Natural killer cell treated with Interleukin-12 subunit alpha and Interleukin-12 subunit beta and Interleukin-15 and Interleukin-18, amount 100 ng/mL, for 72 hours (primary cell): ENCODE results near the gene YY2. TPM values are rescaled to one million over a fixed set of nuclear protein-coding genes. Genes with fewer than 3 reads are reported as not detected.
"Not testable (repeated sequence)": the region's sequence is repeated elsewhere in the genome, so short reads cannot be mapped to it uniquely, and the experiment has no call there.

Experiments
- ATAC-seq, 2 donors: fragments of 150-1000 bp; cut with Tn5 transposase in 1 of 2; sonication (Bioruptor Pico), chemical (Tn5 transposase) in 1 of 2; 2 replicates each; pipeline ENCODE4 v1.10.0; 2021
- DNase-seq: peaks from one replicate; pipeline ENCODE4 v3.0.0; 2022; ENCODE audit warnings: low spot score
- H3K27ac Mint-ChIP-seq, 2 donors: 1 replicate in 1 of 2; 2 replicates in 1 of 2; pipeline ENCODE4 v1.8.0; 2022; ENCODE audit warnings: mixed read lengths in 2 of 2, mild to moderate bottlenecking in 1 of 2, moderate library complexity in 1 of 2
- H3K27me3 Mint-ChIP-seq, 2 donors: 1 replicate in 1 of 2; 2 replicates in 1 of 2; pipeline ENCODE4 v1.8.0; 2022; ENCODE audit warnings: mixed read lengths in 2 of 2
- H3K36me3 Mint-ChIP-seq: one replicate; pipeline ENCODE4 v1.8.0; 2022; ENCODE audit warnings: mixed read lengths
- H3K4me1 Mint-ChIP-seq, 2 donors: 1 replicate in 1 of 2; 2 replicates in 1 of 2; pipeline ENCODE4 v1.8.0; 2022; ENCODE audit warnings: low read depth in 2 of 2, mixed read lengths in 2 of 2, mild to moderate bottlenecking in 1 of 2
- H3K4me3 Mint-ChIP-seq: one replicate; pipeline ENCODE4 v1.8.0; 2022; ENCODE audit warnings: mixed read lengths
- H3K9me3 Mint-ChIP-seq: 2 replicates; pipeline ENCODE4 v1.8.0; 2022; ENCODE audit warnings: mixed read lengths
- total RNA-seq, 2 donors: library from RNA; stranded (reverse); gene quantifications; one replicate each; pipeline ENCODE4 v1.2.3, GENCODE V29; 2022

YY2 gene
- total RNA-seq, 2 donors from 2014 or later: 2.0 to 2.6 TPM

GRCh38 chrX:21845096-21845495 is 10.7 kb upstream of the YY2 start:
- DNase-seq: no peak
- Mint-ChIP-seq H3K9me3 (no peaks in the 10 kb centered on the region), H3K27ac (no peak overlapping the region), H3K4me1 (peaks cover 3 to 4% of the 10 kb centered on the region in 2 donors), H3K36me3 (peaks cover 15% of the 10 kb centered on the region), H3K27me3 (no peaks in the 10 kb centered on the region), H3K4me3 (no peak overlapping the region)
- no peak for ATAC-seq

- no peak for ATAC-seq
- Mint-ChIP-seq H3K9me3 (no peaks in the 10 kb centered on the region), H3K27me3 (no peaks in the 10 kb centered on the region), H3K4me3 (no peak overlapping the region), H3K27ac (no peak overlapping the region), H3K4me1 (no peaks in the 10 kb centered on the region), H3K36me3 (peaks cover 15% of the 10 kb centered on the region)
- no peak for DNase-seq
Observed at GRCh38 chrX:21847342-21847741, 8.4 kb upstream of the YY2 start.

GRCh38 chrX:21853578-21853977 is 2.2 kb upstream of the YY2 start:
- H3K4me1 Mint-ChIP-seq: peaks cover 0 to 3% of the 10 kb centered on the region in 2 donors
- ATAC-seq: no peak
- H3K4me3 Mint-ChIP-seq: no peak overlapping the region
- H3K36me3 Mint-ChIP-seq: no peaks in the 10 kb centered on the region
- no peak overlapping the region for H3K27ac Mint-ChIP-seq
- DNase-seq: no peak
- H3K27me3 Mint-ChIP-seq: no peaks in the 10 kb centered on the region
- H3K9me3 Mint-ChIP-seq: no peaks in the 10 kb centered on the region

- Mint-ChIP-seq H3K36me3 (no peaks in the 10 kb centered on the region), H3K4me1 (peaks cover 0 to 3% of the 10 kb centered on the region in 2 donors), H3K27ac (no peak overlapping the region), H3K4me3 (no peak overlapping the region), H3K27me3 (no peaks in the 10 kb centered on the region), H3K9me3 (no peaks in the 10 kb centered on the region)
- ATAC-seq (no peak), DNase-seq (no peak)
Observed at GRCh38 chrX:21856504-21856903, 717 bp downstream of the YY2 start.

- Mint-ChIP-seq H3K4me1 (peaks cover 0 to 4% of the 10 kb centered on the region in 2 donors), H3K9me3 (no peaks in the 10 kb centered on the region), H3K36me3 (no peaks in the 10 kb centered on the region), H3K4me3 (no peak overlapping the region), H3K27me3 (peaks cover 0 to 3% of the 10 kb centered on the region in 2 donors), H3K27ac (no peak overlapping the region)
- no peak for ATAC-seq
- no peak for DNase-seq
Observed at GRCh38 chrX:21863241-21863640, 7.5 kb downstream of the YY2 start.

GRCh38 chrX:21865436-21865835 is 9.6 kb downstream of the YY2 start:
- DNase-seq (no peak), ATAC-seq (no peak)
- peaks cover 0 to 4% of the 10 kb centered on the region in 2 donors for H3K4me1 Mint-ChIP-seq
- H3K36me3 Mint-ChIP-seq: no peaks in the 10 kb centered on the region
- no peak overlapping the region for H3K4me3 Mint-ChIP-seq
- peaks cover 0 to 3% of the 10 kb centered on the region in 2 donors for H3K27me3 Mint-ChIP-seq
- no peaks in the 10 kb centered on the region for H3K9me3 Mint-ChIP-seq
- H3K27ac Mint-ChIP-seq: no peak overlapping the region

- ATAC-seq: no peak
- no peaks in the 10 kb centered on the region for H3K36me3 Mint-ChIP-seq
Observed at GRCh38 chrX:21870494-21870893, 14.7 kb downstream of the YY2 start.

GRCh38 chrX:21873063-21873775 is 17.4 kb downstream of the YY2 start:
- Mint-ChIP-seq H3K4me1 (no peaks in the 10 kb centered on the region), H3K27me3 (no peaks in the 10 kb centered on the region), H3K36me3 (no peaks in the 10 kb centered on the region), H3K4me3 (no peak overlapping the region), H3K9me3 (no peaks in the 10 kb centered on the region), H3K27ac (no peak overlapping the region)
- no peak for ATAC-seq
- DNase-seq: no peak

More at GRCh38 chrX:21870494-21870893, 14.7 kb downstream of the YY2 start:
- H3K27me3 Mint-ChIP-seq: peaks cover 0 to 3% of the 10 kb centered on the region in 2 donors
- H3K27ac Mint-ChIP-seq: no peak overlapping the region
- H3K4me1 Mint-ChIP-seq: no peaks in the 10 kb centered on the region
- H3K4me3 Mint-ChIP-seq: no peak overlapping the region
- H3K9me3 Mint-ChIP-seq: no peaks in the 10 kb centered on the region
- no peak for DNase-seq

- not testable (repeated sequence) for H3K4me1 Mint-ChIP-seq, H3K4me3 Mint-ChIP-seq, H3K27ac Mint-ChIP-seq, H3K27me3 Mint-ChIP-seq, DNase-seq, H3K9me3 Mint-ChIP-seq, H3K36me3 Mint-ChIP-seq, ATAC-seq
Observed at GRCh38 chrX:21874182-21874581, 18.4 kb downstream of the YY2 start.

- no peak overlapping the region for H3K4me3 Mint-ChIP-seq
- H3K4me1 Mint-ChIP-seq: peaks cover 0 to 3% of the 10 kb centered on the region in 2 donors
- ATAC-seq (no peak), DNase-seq (no peak)
- H3K27ac Mint-ChIP-seq: no peak overlapping the region
- no peaks in the 10 kb centered on the region for H3K9me3 Mint-ChIP-seq
- no peaks in the 10 kb centered on the region for H3K27me3 Mint-ChIP-seq
- H3K36me3 Mint-ChIP-seq: no peaks in the 10 kb centered on the region
Observed at GRCh38 chrX:21875013-21875412, 19.2 kb downstream of the YY2 start.

- DNase-seq: no peak
- no peak overlapping the region for H3K4me3 Mint-ChIP-seq
- no peaks in the 10 kb centered on the region for H3K36me3 Mint-ChIP-seq
- no peaks in the 10 kb centered on the region for H3K9me3 Mint-ChIP-seq
- no peaks in the 10 kb centered on the region for H3K27me3 Mint-ChIP-seq
- H3K27ac Mint-ChIP-seq: no peak overlapping the region
- ATAC-seq: no peak
- peaks cover 0 to 3% of the 10 kb centered on the region in 2 donors for H3K4me1 Mint-ChIP-seq
Observed at GRCh38 chrX:21881881-21882574, 26.2 kb downstream of the YY2 start.

- H3K4me3 Mint-ChIP-seq: no peak overlapping the region
- H3K27ac Mint-ChIP-seq: no peak overlapping the region
- no peaks in the 10 kb centered on the region for H3K9me3 Mint-ChIP-seq
- no peak for DNase-seq
- peaks cover 0 to 3% of the 10 kb centered on the region in 2 donors for H3K4me1 Mint-ChIP-seq
- no peaks in the 10 kb centered on the region for H3K27me3 Mint-ChIP-seq
- no peak for ATAC-seq
- H3K36me3 Mint-ChIP-seq: no peaks in the 10 kb centered on the region
Observed at GRCh38 chrX:21883258-21883657, 27.5 kb downstream of the YY2 start.

- H3K4me1 Mint-ChIP-seq: no peaks in the 10 kb centered on the region
- no peaks in the 10 kb centered on the region for H3K27me3 Mint-ChIP-seq
- DNase-seq (no peak), ATAC-seq (no peak)
- no peaks in the 10 kb centered on the region for H3K9me3 Mint-ChIP-seq
- H3K27ac Mint-ChIP-seq: no peak overlapping the region
- H3K4me3 Mint-ChIP-seq: no peak overlapping the region
- no peaks in the 10 kb centered on the region for H3K36me3 Mint-ChIP-seq
Observed at GRCh38 chrX:21885568-21885967, 29.8 kb downstream of the YY2 start.

GRCh38 chrX:21905313-21905712 is 49.5 kb downstream of the YY2 start:
- no peak for ATAC-seq
- H3K27ac Mint-ChIP-seq: no peak overlapping the region
- H3K4me1 Mint-ChIP-seq: no peaks in the 10 kb centered on the region
- no peaks in the 10 kb centered on the region for H3K9me3 Mint-ChIP-seq
- no peaks in the 10 kb centered on the region for H3K27me3 Mint-ChIP-seq
- no peak for DNase-seq
- no peak overlapping the region for H3K4me3 Mint-ChIP-seq
- H3K36me3 Mint-ChIP-seq: no peaks in the 10 kb centered on the region
